GM18498 (cell line): ENCODE data around the gene SUPT6H.
A peak's percentile ranks its signal among the peaks of the same experiment; 100 is the strongest.

Experiments used
- ATAC-seq: cut with Tn5 transposase; IDR thresholded peaks from one replicate; pipeline ENCODE4 v1.9.1; 2021; ENCODE audit warnings: mild to moderate bottlenecking, moderate library complexity; ENCODE audit not compliant: unreplicated experiment

Gene SUPT6H

GRCh38 chr17:28748852-28749515 is 87.0 kb downstream of the SUPT6H start:
- no peak for ATAC-seq

GRCh38 chr17:28749516-28750177 is 87.6 kb downstream of the SUPT6H start:
- ATAC-seq, result no peak

- ATAC-seq, result peak; percentile 59
Observed at GRCh38 chr17:28750178-28751047, 88.4 kb downstream of the SUPT6H start.

GRCh38 chr17:28751600-28752366 is 89.8 kb downstream of the SUPT6H start:
- no peak for ATAC-seq
